DLD1 (cell line): ENCODE measurements around the gene NUP93.

Experiments used
- in situ Hi-C: cut with HindIII; loops from 2 replicates; pipeline ENCODE4 v1.10.0; 2017; ENCODE audit warnings: low sequenced_read_pairs

NUP93 gene

GRCh38 chr16:56741399-56741798 is 11.5 kb downstream of the NUP93 start:
- in situ Hi-C loops: no loop called here

- in situ Hi-C loops: no loop called here
Observed at GRCh38 chr16:56742030-56742984, 12.4 kb downstream of the NUP93 start.

DNA sequence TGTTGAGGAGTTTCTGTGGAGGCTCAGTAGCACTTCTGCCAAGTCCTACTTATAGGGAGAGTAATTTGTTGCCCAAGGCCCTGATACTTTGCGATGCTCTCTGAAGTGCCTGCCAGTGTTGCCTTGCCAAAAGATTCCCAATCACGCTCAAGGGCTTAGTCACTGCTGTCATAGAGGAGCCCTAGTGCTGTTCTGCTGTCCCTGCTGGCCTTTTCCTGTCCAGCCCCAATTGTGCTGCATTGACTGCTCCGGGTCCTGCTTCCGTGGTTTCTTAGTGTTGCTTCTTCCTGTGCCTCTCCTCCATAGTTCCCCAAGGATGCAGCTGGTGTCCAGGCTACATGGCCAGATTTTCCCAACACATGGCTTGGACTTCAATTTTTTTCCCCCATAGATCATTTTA is 13.9 kb downstream of the NUP93 start:
- in situ Hi-C loops: no loop called here

- in situ Hi-C loops: no loop called here
Observed at GRCh38 chr16:56744996-56745640, 15.2 kb downstream of the NUP93 start.

GRCh38 chr16:56747486-56748045 is 17.6 kb downstream of the NUP93 start:
- in situ Hi-C loops: no loop called here

GRCh38 chr16:56748191-56748590 is 18.3 kb downstream of the NUP93 start:
- in situ Hi-C loops: no loop called here

DNA sequence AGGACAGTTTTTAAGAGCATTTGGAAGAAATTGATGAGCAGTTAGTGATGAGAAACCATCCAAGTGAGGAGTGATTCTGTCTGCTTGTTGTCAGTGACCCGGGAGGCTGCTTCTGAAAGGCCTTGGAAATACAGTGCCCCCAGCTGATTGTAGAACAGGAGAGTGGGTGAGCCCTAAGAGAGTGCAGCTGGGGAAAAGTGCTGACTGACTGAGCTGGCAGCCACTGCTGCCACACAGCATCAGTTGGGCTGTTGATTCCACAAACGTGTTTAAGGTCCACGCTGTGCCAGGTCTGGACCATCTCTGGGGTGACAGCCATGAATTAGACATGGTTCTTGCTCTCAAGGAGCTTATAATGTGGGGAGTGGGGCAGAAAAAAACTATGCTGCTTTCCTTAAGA is 18.9 kb downstream of the NUP93 start:
- in situ Hi-C loops: no loop called here

- in situ Hi-C loops: no loop called here
Observed at GRCh38 chr16:56749672-56750491, 20.0 kb downstream of the NUP93 start.

- in situ Hi-C loops: no loop called here
Observed at GRCh38 chr16:56753410-56753809, 23.5 kb downstream of the NUP93 start.

DNA sequence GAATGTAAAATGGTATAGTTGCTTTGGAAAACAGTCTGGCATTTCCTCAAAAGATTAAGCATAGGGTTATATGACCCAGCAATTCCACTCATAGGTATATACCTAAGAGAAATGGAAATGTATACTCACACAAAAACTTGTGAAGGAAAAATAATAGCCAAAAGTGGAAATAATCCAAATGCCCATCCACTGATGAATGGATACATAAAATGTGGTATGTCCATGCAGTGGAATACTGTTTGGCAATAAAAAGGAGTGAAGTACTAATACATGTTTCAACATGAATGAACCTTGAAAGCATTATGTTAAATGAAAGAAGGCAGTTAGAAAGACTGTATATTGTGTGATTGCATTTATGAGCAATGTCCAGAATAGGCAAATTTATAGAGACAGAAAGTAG is 25.1 kb downstream of the NUP93 start:
- in situ Hi-C loops: no loop called here

GRCh38 chr16:56758432-56758831 is 28.5 kb downstream of the NUP93 start:
- in situ Hi-C loops: no loop called here

DNA sequence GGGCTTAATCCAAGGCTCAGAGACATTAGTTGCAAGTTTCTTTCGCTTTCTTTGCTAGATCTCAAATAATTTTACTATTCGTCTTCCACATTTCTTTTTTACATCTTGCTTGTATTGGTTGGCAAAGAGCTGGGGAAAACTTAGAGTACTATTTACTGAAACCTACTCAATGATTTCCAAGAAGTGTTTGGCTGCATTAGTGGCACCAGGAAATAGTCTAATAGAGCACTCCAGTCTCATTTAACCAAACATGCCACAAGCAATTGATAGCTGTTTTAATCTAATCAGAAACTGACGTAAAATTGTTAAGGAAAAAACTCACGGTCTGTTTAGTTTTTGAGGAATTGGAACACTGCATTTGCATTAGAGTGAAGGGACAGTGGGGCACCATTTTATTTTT is 29.0 kb downstream of the NUP93 start:
- in situ Hi-C loops: no loop called here

GRCh38 chr16:56763291-56763916 is 33.5 kb downstream of the NUP93 start:
- in situ Hi-C loops: no loop called here

DNA sequence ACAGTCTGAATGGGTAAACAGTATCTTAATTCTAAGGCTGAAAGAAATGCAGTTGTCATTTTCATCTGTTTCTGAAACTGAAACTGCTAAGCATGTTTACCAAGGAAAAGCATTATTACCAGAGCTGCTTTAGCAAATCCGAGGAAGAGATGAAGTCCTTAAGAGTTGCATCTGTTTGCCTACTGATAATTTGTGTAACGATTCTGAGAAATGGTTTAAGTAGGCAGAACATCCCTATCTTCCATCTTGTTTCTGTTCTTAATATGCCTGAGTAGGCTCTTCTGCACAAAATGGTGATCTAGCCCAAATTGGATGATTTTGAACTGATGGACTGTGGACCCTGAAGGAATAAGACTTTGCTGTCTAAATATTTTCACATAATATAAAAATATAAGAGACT is 34.9 kb downstream of the NUP93 start:
- in situ Hi-C loops: loop anchor here (5.0 kb wide), 1 partner anchor 33 kb away; the partner anchor contains the start of gene NUP93

- in situ Hi-C loops: loop anchor here (5.0 kb wide), 1 partner anchor 34 kb away; the partner anchor contains the start of gene NUP93
Observed at GRCh38 chr16:56765949-56766348, 36.0 kb downstream of the NUP93 start.

- in situ Hi-C loops: loop anchor here (5.0 kb wide), 1 partner anchor 35 kb away; the partner anchor contains the start of gene NUP93
Observed at GRCh38 chr16:56767024-56767423, 37.1 kb downstream of the NUP93 start.

DNA sequence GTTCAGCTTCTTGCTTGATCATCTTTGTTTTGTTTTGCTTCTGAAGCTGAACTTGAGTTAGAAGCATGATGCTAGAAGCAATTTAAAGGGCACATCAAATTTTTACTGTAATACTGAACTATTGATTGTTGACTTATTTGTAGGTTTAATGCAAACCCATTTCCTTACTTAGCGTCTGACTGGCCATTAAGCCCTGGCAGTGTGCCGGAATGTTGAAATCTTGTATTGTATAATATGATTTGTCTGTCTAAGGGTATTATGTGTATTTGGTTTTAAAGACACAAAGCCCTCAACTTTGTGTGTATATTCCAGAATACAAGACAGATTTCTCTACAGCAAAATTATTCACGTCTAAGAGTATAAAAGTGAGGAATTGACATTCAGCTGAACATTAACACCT is 39.7 kb downstream of the NUP93 start:
- in situ Hi-C loops: loop anchor here (5.0 kb wide), 1 partner anchor 37 kb away; the partner anchor contains the start of gene NUP93

- in situ Hi-C loops: no loop called here
Observed at GRCh38 chr16:56771558-56772279, 41.8 kb downstream of the NUP93 start.

- in situ Hi-C loops: no loop called here
Observed at GRCh38 chr16:56773532-56773931, 43.6 kb downstream of the NUP93 start.
